Stimulated activated CD4-positive, alpha-beta T cell treated with anti-CD3 and anti-CD28 coated beads, Interleukin-12 subunit alpha, Interleukin-12 subunit beta, amount 100 ng/mL, for 48 hours (primary cell): Measurements from ENCODE around the gene ADGRL3.

ENCODE experiments used
- DNase-seq, 3 donors: peaks; one replicate each; pipeline ENCODE4 v3.0.0-alpha.2; 2020; ENCODE audit warnings: low read depth in 2 of 3, low spot score in 1 of 3

ADGRL3 gene

GRCh38 chr4:61411241-61411640, 211.1 kb downstream of the ADGRL3 start:
- DNase-seq, result no peak

- no peak for DNase-seq
Observed at GRCh38 chr4:61425315-61425714, 225.2 kb downstream of the ADGRL3 start.

GRCh38 chr4:61426229-61426628, 226.1 kb downstream of the ADGRL3 start:
- DNase-seq, result no peak

- no peak for DNase-seq
Observed at GRCh38 chr4:61427099-61427817, 227.1 kb downstream of the ADGRL3 start.

GRCh38 chr4:61427818-61428495, 227.8 kb downstream of the ADGRL3 start:
- DNase-seq, result no peak

GRCh38 chr4:61428950-61429349, 228.8 kb downstream of the ADGRL3 start:
- no peak for DNase-seq

GRCh38 chr4:61431131-61431530, 231.0 kb downstream of the ADGRL3 start:
- DNase-seq, result no peak

- DNase-seq, result no peak
Observed at GRCh38 chr4:61437923-61438322, 237.8 kb downstream of the ADGRL3 start.

- DNase-seq, result no peak
Observed at GRCh38 chr4:61440321-61440720, 240.2 kb downstream of the ADGRL3 start.

- DNase-seq, result no peak
Observed at GRCh38 chr4:61442936-61443335, 242.8 kb downstream of the ADGRL3 start.

GRCh38 chr4:61443813-61444510, 243.8 kb downstream of the ADGRL3 start:
- DNase-seq, result no peak

GRCh38 chr4:61445374-61446063, 245.4 kb downstream of the ADGRL3 start:
- DNase-seq, result no peak

- no peak for DNase-seq
Observed at GRCh38 chr4:61446941-61447340, 246.8 kb downstream of the ADGRL3 start.

- DNase-seq, result no peak
Observed at GRCh38 chr4:61447918-61448317, 247.8 kb downstream of the ADGRL3 start.

GRCh38 chr4:61451935-61452334, 251.8 kb downstream of the ADGRL3 start:
- no peak for DNase-seq

GRCh38 chr4:61461956-61462355, 261.8 kb downstream of the ADGRL3 start:
- no peak for DNase-seq

- no peak for DNase-seq
Observed at GRCh38 chr4:61462451-61463326, 262.6 kb downstream of the ADGRL3 start.

- no peak for DNase-seq
Observed at GRCh38 chr4:61468024-61468720, 268.0 kb downstream of the ADGRL3 start.

GRCh38 chr4:61473306-61473705, 273.2 kb downstream of the ADGRL3 start:
- DNase-seq, result no peak

GRCh38 chr4:61478340-61478739, 278.2 kb downstream of the ADGRL3 start:
- DNase-seq, result no peak
